ENCODE measurements around the gene SMCP.

The SMCP gene

DNA sequence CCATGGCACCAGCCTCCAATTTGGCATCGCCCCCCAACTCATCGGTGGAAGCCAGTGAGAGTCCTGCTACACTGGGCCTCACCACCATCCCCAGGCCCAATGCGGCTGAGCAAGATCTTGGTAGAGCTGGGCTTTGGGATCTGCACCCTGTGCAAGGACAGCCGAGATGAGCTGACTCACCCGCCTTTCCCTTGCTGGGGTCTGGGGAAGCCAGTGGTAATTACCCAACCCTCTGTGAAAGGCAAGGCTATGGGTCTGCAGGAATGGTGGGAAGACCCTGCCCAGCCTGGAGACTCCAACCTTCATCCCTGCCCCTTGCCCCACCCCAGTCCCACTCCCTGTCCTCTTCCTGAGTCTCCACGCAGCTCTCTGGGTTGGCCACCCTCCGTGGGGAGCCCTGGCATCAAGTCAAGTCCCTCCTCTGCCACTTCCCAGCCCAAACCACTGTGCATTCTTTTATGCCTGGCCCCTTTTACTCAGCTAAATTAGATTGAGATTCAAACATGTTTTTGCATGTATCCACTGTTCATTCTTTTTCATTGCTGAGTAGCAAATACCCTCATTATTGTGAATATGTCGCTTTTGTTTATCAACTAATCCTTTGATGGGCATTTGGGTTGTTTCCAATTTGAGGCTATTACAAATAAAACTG, 8.8 kb downstream of the SMCP start:
- no peak for DNase-seq

DNA sequence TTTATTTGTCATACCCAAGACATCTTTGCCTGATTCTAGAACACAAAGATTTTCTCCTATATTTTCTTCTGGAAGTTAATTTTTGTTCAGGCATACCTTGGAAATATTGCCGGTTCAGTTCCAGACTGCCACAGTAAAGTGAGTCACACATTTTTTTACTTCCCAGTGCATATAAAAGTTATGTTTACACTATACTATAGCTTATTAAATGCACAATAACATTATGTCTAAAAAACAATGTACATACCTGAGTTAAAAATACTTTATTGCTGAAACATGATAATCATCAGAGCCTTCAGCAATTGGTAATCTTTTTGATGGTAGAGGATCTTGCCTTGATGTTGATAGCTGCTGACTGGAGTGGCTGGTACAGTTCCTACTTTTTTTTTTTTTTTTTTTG, 10.0 kb downstream of the SMCP start:
- no peak for DNase-seq

DNA sequence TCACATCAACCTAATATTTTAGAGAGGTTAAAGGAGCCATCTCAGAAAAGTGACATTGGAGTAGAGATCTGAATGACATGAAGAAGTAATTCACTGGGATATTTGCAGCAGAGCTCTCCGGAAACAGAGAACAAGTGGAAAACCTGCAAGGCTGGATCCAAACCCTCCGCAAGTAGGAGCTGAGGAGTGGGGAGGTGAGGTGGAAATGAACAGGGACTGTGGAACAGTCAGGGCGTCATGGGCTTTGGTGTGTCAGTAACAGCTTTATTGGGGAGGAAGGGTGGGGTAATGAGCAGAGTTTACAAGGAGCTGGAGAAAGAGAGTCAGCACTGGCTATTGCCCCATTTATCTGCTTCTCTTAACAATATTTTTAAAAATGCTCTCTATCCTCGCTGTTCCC, 20.9 kb downstream of the SMCP start:
- no peak for DNase-seq

DNA sequence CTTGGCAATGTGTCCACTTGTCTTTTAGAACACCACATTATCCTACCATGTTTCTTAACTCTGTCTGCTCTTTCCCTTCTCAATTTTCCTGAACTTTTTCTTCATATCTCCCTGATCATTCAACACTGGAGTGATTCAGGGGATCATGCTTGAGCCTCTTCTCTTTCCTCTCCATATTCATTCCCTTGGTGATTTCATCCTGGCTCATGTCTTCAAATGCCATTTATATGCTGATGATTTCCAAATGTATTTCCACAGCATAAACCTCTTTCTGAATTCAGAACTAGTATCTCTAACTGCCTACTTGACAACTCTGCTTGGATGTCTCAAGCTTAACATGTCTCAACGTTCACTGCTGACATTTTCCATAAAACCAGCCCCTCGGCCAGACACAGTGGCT, 21.8 kb downstream of the SMCP start:
- no peak for DNase-seq

DNA sequence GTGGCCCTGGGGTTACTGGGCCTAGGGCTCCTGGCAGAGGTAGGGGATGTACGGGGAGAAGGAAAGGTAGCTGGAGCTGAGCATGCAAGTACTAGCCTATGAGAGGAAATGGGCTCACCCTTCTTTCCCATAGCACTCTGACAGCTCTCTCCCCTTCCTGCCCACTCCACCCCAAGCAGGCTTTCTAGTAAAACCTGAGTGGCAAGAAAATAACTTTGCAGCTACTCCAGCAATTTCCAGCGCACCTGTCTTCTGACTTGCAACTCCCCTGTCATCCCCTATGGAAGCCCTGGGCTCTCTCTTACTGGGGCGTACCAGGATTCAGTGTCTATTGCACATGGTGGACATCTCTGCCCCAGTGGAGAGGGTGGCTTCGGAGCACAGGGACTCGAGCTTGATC, 23.5 kb downstream of the SMCP start:
- no peak for DNase-seq

DNA sequence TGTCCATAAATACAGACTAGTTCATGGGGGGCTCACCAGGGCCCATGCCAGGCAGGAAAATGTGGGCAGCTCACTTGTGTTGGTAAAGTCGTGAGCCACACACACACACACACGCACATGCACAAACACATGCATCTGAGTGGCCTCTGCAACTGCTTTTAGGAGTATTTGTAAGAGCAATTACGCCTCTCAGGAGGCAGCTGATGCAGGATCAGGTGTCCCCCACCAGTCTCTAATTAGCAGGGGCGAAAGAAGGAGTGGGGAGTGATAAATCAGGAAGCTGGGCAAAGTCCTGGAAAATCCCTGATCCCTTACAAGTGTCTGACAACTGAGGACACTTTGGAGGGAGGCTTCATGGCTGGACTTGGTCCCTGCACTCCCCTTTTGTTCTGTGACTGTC, 24.5 kb downstream of the SMCP start:
- DNase-seq, result no peak

DNA sequence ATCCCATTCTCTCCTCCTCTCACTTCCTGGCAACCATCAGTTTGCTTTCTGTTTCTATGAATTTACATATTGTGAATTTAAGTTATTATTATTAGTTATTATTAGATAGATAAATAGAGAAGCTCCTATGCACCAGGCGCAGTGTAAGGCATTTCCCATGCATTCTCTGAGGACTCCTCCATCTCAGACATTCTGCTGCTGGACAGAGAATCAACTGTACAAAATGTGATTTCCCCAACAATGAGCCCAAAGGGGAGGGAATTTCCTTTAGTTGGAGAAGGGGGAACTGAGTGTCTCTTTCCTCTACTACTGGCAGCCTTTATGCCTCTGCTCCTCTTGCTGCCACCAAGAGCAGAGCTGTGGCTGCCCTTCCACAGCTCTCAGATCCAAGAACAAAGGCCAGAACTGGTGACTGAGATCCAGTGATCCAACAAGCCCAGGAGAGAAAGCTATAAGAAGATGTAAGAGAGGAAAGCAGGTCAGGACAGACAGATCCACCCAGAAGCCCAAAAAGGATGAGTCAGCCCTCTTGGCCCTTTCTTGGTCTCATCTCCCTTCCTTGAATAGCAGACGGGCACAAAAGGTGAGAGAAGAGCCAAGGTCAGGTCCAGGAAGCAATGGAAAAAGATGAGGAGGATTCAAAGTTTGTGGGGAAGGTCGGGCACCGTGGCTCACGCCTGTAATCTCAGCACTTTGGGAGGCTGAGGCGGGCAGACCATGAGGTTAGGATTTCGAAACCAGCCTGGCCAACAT, 26.7 kb downstream of the SMCP start:
- no peak for DNase-seq

DNA sequence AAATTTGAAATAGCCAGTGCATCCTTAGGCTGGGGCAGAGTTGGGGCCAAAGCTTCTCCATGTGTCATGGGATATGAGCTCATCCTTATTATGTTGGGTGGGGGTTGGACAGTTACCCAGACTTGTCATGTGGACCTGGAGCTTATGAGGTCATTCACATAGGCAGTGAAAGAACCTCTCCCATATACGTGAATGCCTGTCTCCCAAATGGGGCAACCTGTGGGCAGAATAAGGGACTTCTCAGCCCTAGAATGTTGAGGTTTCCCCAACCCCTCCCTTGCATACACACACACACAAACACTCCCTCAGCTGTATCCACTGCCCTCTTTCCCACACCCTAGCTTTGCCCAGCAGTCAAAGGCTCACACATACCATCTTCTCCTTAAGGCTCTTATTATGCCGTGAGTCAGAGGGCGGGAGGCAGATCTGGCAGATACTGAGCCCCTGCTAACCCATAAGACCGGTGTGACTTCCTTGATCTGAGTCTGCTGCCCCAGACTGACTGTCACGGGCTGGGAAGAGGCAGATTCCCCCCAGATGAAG, 28.0 kb downstream of the SMCP start:
- DNase-seq, result no peak

DNA sequence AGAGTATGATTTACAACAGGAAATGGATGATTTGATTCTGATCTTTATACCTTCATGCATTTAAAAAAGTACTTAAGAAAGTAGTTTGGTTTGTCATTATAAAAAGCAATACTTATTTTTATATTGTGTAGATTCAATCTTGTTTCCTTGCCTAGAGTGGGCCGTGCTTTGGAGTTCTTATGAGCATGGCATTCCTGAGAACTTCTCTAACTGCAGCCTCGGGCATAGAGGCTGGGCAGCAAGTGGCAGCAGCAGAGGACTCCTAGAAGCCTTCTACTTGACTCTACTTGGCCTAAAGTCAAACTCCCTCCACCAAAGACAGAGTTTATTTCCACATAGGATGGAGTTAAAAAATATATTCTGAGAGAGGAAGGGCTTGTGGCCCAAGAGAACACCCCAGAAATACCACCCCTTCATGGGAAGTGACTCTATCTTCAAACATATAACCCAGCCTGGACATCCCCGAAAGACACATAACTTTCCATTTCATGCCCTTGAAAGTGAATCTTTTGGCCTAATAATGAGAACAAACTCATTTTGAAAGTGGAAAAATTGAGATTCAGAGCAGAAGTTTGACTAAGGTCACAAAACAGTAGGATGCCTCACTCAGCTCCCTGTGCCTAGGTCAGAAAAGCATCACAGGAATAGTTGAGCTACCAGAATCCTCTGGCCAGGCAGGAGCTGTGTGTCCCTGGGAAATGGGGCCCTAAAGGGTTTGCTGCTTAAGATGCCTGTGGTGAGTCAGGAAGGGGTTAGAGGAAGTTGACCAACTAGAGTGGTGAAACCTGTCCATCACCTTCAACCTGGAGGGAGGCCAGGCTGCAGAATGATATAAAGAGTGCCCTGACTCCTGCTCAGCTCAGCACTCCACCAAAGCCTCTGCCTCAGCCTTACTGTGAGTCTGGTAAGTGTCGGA, 29.8 kb downstream of the SMCP start, which contains the start of gene IVL:
Gene IVL, plus strand, starts transcription at position 861 of the 916 bp plus-strand sequence. CDS start 1,252 bp downstream, outside the sequence.
- DNase-seq, result no peak

DNA sequence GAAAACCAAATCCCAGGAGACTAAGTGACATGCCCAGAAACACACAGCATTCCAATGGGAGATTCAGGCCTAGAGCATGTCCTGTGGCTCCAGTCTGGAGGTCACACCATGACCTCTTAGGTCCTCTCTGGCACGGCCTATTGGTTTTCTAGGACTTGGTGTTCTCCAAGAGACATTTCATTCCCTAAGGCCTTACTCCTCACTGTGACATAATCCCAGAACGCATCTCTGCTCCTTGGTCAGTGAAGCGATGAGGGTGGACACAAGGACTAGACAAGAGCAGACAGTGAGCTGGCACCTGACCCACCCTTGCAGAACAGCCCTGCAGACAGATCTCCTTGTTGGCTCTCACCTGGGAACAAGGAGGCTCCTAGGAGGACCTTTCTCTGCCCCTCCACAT, 31.1 kb downstream of the SMCP start:
- no peak for DNase-seq

DNA sequence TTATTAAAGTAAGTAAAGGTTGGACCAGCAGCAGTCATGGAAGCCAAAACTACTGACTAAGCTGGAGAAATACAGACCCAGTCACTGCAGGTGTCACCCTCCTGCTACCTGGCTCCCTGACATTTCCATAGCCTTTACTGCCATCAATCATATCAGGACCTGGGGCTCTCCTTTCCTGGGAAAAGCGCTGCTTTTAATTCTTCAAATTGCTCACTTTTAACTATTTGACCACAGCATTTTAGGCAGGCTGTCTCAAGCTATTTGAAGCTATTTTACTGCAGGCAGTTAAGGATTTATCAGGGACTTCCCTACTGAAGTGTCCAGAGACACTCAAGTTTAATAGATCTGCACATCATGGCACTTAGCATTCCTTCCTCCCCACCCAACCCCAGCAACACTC, 34.3 kb downstream of the SMCP start:
- DNase-seq, result no peak

DNA sequence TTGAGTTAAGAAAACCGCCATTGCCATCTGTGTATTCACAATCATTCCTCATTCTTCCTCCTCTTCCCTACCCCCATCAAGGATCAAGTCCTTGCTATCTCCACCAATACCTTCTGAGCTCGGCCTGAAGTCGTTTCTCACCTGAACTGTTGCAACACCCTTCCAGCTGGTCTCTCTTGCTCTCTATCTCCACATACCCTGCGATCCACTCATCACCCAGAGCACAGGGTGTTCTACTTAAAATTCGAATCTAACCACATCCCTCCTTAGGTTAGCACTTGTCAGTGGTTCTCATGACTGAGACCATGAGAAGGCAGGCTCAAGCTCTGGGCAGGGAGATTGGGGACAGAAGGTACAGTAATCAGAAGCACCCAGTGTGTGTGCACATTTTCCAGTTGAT, 34.8 kb downstream of the SMCP start:
- no peak for DNase-seq

DNA sequence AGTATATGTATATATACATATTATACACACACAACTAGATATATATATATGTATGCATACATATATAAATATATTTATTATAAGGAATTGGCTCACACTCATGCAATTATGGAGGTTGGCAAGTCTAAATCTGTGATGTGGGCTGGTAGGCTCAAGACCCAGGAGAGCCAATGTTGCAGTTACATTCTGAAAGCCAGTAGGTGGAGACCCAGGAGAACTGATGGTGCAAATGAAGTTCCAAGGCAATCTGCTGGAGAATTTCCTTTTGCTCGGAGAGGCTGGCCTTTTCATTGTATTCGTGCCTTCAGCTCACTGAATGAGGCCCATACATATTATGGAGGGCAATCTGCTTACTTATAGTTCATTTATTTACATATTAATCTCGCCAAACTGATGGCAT, 39.7 kb downstream of the SMCP start:
- DNase-seq, result no peak

DNA sequence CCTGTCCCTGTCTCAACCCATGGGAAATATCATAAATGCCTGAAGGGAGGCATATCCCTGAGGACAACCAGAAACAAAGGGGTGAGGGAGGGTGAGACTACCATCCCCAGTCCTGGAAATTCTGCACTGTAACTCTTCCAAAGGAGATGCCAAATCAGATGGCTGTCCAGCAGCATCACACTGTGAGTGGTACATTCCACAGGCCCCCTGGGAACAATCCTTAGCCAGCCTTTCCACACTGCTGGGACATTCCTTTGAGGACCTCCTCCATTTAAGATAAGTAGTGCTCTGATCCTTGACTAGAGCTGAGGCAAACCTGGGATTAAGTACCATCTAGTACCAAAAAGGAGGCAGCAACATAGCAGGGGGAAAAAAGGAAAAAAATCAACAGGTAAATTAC, 40.9 kb downstream of the SMCP start:
- DNase-seq, result no peak

DNA sequence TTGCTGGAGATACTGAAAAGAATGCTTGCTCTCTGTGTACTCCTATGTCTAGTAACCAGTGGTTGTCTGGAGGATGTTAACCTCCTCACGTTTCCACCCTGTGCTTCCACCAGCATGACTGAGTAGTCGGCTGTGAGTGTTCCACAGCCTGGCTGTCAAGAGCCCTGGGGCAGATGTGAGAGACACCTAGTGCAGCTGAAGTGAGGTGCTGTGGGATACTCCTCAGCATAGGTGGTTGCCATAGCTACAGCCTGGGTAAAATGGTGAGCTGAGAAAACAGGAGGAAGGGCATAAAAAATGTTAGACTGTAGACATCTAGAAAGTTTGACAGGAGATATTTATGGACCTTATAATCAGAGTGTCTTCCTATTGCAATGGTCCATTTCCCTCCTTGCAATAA, 46.1 kb downstream of the SMCP start:
- DNase-seq, result no peak

DNA sequence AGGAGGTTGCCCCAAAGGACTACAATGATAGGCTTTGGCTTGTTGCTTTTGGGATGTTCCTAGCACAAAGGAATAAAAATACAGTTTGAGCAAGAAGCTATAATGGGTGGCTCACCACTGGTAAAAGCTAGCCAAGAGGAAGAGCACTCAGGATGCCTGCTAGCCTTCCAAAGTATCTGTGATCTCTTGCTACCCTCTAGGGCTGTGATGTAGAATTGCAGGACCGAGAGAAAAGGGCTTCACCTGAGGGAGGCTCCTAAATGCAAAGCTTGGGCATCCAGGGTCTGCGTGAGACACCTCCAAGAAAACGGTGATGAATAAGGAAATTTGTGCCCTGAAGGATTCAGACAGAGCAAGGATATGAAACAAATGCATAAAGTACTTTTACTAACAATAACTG, 48.0 kb downstream of the SMCP start:
- no peak for DNase-seq

DNA sequence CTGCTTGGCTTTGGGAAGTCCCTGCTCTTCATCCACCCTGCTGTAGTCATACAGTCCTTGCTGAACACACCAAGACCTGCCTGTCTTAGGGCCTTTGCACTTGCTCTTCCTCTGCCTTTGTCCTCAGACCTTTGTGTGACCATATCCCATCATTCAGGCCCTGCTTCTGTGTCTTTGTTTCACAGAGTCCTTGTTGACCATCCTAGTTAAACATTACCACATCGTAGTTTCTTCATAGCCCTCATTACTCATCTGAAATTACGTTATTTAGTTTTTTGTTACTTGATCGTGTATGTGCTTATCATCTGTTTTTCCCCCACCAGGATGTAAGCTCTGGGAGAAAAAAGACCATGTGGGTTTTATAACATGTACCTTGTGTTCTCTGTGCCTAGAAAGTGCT, 50.5 kb downstream of the SMCP start:
- DNase-seq, result no peak

DNA sequence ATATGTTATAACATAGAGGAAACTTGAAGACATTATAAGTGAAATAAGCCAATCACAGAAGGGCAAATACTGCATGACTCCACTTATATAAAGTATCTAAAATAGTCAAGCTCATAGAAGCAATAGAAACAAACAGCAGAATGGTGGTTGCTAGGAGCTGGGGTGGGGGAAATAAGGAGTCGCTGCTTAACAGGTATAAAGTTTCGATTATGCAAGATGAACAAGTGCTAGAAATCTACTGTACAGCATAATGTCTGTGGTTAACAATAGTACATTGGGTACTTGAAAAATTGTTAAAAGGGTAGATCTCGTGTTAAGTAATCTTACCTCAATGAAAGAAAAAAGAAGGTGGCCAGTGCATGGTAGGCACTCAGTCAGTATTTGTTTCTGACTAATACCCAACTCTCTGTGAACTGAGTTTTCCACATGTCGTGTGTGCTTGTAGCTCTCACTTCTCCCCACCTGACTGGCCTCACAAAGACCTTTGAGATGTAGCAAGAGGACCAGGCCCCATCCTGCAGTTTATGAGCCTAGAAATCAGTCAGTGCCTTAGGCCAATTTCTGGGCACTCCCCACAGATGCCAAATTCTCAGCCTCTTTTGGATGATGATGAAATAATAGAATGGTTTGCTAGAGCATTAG, 54.2 kb downstream of the SMCP start:
- no peak for DNase-seq

DNA sequence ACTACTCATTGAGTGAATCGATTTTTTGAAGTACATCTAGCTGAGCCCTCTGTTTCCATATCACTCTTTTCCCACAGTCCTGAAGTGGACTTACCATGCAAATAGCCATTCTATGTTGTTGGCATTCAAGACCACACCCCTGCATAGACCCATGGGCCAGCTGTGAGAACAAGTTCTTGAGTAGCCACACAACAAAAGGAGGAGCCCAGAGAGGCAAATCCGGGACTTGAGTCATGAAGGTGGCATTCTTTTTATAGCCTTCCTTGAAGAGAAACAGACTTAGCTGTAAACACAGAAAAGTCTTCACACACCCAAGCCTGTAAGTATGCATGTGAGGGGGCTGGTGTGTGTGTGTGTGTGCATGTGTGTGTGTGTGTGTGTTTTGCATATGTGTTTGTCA, 55.1 kb downstream of the SMCP start:
- no peak for DNase-seq
